Thoracic aorta (tissue), 2 donors: ENCODE measurements around the gene ARMH4. TPM values are rescaled to one million over a fixed set of nuclear protein-coding genes. Genes with fewer than 3 reads are reported as not detected.

ENCODE experiments used
- ATAC-seq: fragments of 150-250 bp; one replicate; pipeline ENCODE4 v1.8.0; 2017; ENCODE audit warnings: low read depth; ENCODE audit not compliant: insufficient number of reproducible peaks, low FRiP score
- DNase-seq: peaks from one replicate; pipeline ENCODE4 v3.0.0-alpha.2; 2020; ENCODE audit warnings: low spot score
- H3K27ac ChIP-seq, 2 donors: fragments of 200-600 bp; sonication (generic); 1 replicate in 1 of 2; 2 replicates in 1 of 2; pipeline ENCODE4 v1.5.1; 2016; ENCODE audit warnings: mild to moderate bottlenecking in 2 of 2, moderate library complexity in 2 of 2
- H3K27me3 ChIP-seq: fragments of 200-600 bp; sonication (generic); replicated peaks from 2 replicates; pipeline ENCODE4 v1.6.0; 2016; ENCODE audit warnings: mild to moderate bottlenecking; ENCODE audit not compliant: insufficient read depth
- H3K36me3 ChIP-seq: fragments of 200-600 bp; sonication (generic); one replicate; pipeline ENCODE4 v1.5.1; 2016
- H3K4me1 ChIP-seq, 2 donors: fragments of 200-600 bp; sonication (generic); 1 replicate in 1 of 2; 2 replicates in 1 of 2; pipeline versions ENCODE4 v1.5.1 to v1.6.0; 2016; ENCODE audit warnings: low read depth in 2 of 2, mild to moderate bottlenecking in 1 of 2; ENCODE audit not compliant: control insufficient read depth in 1 of 2
- H3K4me3 ChIP-seq: fragments of 200-600 bp; sonication (generic); 2 replicates; pipeline ENCODE4 v1.5.1; 2016; ENCODE audit warnings: mild to moderate bottlenecking
- H3K9me3 ChIP-seq: fragments of 200-600 bp; sonication (generic); 2 replicates; pipeline ENCODE4 v1.5.1; 2016
- total RNA-seq, 2 donors: library from RNA; depleted of rRNA; stranded (reverse); fragments of >200 nt; gene quantifications; one replicate each; pipeline versions ENCODE4 v1.1.0 to v1.2.3, GENCODE V29; 2016
- TF ChIP-seq, protein P1 (sequence below): fragments of 200-600 bp; sonication (generic); IDR thresholded peaks from one replicate; pipeline ENCODE4 v1.5.1; 2019; ENCODE audit warnings: antibody characterized with exemption

Gene ARMH4
- total RNA-seq, 2 donors from 2014 or later, result 10.0 to 10.8 TPM

DNA sequence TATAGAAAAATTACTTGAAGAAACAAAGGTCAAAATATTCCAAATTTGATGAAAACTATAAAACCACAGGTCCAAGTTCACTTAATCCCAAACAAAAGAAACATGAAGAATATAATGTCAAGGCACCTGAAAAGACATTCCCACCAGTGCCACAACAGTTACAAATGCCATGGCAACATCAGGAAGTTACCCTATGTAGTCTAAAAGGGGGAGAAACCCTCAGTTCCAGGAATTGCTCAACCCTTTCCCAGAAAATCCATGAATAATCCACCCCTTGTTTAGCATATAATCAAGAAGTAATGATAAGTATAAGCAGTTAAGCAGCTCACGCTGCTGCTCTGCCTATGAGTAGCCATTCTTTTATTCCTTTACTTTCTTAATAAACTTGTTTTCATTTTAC lies 44.2 kb upstream of the ARMH4 start:
- TF ChIP-seq, protein P1, sequence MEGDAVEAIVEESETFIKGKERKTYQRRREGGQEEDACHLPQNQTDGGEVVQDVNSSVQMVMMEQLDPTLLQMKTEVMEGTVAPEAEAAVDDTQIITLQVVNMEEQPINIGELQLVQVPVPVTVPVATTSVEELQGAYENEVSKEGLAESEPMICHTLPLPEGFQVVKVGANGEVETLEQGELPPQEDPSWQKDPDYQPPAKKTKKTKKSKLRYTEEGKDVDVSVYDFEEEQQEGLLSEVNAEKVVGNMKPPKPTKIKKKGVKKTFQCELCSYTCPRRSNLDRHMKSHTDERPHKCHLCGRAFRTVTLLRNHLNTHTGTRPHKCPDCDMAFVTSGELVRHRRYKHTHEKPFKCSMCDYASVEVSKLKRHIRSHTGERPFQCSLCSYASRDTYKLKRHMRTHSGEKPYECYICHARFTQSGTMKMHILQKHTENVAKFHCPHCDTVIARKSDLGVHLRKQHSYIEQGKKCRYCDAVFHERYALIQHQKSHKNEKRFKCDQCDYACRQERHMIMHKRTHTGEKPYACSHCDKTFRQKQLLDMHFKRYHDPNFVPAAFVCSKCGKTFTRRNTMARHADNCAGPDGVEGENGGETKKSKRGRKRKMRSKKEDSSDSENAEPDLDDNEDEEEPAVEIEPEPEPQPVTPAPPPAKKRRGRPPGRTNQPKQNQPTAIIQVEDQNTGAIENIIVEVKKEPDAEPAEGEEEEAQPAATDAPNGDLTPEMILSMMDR, result no peak
- no peak for ATAC-seq
- H3K4me3 ChIP-seq, result no peak overlapping the region
- no peaks in the 10 kb centered on the region for H3K36me3 ChIP-seq
- H3K4me1 ChIP-seq, result peaks cover 8 to 10% of the 10 kb centered on the region in 2 donors
- DNase-seq, result no peak
- H3K9me3 ChIP-seq, result no peaks in the 10 kb centered on the region
- no peaks in the 10 kb centered on the region for H3K27me3 ChIP-seq
- H3K27ac ChIP-seq, result no peak overlapping the region

DNA sequence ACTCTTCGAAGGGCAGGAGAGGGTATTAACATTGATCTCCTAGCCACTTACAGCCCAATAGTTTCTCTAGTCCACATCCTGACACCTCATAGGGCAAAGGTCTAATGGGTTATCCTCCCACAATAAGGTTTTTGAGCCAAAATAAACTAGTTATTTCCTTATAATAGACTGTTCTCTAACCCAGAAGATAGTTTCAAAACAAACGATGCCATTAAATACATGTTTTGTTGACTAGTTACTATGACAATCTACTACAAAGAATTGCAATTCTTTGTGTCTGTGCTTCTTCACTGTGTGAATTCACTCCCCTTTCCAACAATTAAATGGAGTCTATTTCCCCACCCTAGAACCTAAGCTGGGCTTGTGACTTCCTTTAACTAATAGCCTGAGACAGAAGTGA lies 41.5 kb upstream of the ARMH4 start:
- Histone ChIP-seq H3K4me1 (peaks cover 0 to 2% of the 10 kb centered on the region in 2 donors), H3K9me3 (no peaks in the 10 kb centered on the region), H3K4me3 (no peak overlapping the region), H3K27me3 (no peaks in the 10 kb centered on the region), H3K27ac (peak overlapping the region; percentile 40 to 44), H3K36me3 (no peaks in the 10 kb centered on the region)
- ATAC-seq (no peak), DNase-seq (no peak)
- TF ChIP-seq, protein P1, result no peak

DNA sequence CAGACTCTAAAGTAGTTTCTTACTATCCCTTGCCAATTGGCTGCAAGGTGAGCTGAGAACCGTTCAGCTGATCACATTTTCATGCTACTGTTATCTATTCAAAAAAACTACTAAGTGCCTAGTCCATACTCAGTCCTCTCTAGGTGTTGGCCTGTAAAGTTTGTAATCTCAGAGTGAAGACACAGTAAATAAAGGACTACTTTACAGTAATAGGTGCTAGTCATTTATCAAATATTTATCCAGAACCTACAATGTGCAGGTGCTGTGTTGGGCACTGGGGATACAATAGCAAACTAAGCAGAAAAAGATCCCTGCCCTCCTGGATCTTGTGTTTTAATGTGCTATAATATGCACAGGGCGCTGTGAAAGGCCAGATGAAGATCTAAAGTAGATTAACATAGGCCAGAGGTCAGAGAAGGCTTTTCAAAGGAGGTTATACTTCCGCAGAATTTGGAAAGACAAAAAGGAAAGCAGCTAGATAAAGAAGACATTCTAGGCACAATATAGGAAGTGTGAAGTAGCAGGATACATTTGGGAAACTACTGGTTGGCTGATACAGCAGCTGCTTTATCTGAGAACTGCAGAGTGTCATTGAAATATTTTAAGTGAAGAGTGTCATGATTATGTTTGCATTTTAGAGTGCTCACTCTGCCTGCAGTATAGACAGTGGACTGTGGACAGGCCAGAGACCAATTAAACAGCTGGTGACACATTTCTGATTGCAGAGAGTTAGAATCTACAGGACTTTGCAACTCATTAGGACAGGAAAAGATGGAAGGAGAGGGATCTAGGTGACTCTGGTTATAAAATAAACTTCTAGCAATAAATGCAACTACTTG lies 40.0 kb upstream of the ARMH4 start:
- ATAC-seq (no peak), DNase-seq (no peak)
- Histone ChIP-seq H3K27me3 (no peaks in the 10 kb centered on the region), H3K36me3 (no peaks in the 10 kb centered on the region), H3K27ac (no peak overlapping the region), H3K9me3 (no peaks in the 10 kb centered on the region), H3K4me3 (no peak overlapping the region), H3K4me1 (peaks cover 0 to 2% of the 10 kb centered on the region in 2 donors)
- TF ChIP-seq, protein P1, result no peak

DNA sequence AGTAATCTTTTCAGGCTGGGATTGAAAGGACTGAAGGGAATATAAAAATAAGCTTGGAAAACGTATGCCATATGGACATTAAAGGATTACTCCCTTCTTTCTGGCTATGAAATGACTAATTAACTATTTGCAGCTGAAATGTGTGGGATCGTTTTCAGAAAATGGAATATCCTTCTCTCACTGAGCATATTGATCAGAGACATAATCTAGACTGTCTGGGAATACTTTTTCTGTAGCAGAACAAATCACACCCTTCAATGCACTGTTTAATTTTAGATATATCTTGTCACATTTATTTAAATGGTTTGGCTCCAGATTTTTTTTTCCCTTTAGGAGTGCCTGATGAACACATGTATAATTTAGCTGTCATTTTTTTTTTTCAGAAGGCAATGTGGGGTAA lies 37.2 kb upstream of the ARMH4 start:
- H3K9me3 ChIP-seq, result no peaks in the 10 kb centered on the region
- no peak overlapping the region for H3K27ac ChIP-seq
- no peaks in the 10 kb centered on the region for H3K4me1 ChIP-seq
- no peaks in the 10 kb centered on the region for H3K27me3 ChIP-seq
- no peaks in the 10 kb centered on the region for H3K36me3 ChIP-seq
- no peak overlapping the region for H3K4me3 ChIP-seq
- ATAC-seq (no peak), DNase-seq (no peak)
- TF ChIP-seq, protein P1, result no peak

DNA sequence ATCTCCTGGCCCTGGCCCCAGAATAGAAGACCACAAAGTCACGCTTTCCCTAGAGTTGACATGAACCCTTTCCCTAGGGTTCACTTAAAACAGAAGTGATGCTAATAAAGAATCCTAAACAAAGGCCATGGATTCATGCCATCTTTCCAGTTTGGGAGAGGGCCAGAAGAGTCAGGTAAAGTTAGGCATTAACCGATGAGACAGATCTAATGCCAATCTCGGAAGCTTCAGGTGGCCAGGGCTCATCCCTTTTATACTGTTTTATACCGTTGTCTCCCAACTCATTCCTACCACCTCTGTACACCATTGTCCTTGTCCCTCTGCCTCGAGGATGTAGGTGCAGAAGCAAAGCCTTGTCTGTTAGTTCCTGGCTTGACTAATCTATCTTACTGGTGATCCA lies 25.1 kb upstream of the ARMH4 start:
- no peaks in the 10 kb centered on the region for H3K36me3 ChIP-seq
- no peak overlapping the region for H3K4me3 ChIP-seq
- TF ChIP-seq, protein P1, result no peak
- no peaks in the 10 kb centered on the region for H3K4me1 ChIP-seq
- no peaks in the 10 kb centered on the region for H3K9me3 ChIP-seq
- H3K27me3 ChIP-seq, result no peaks in the 10 kb centered on the region
- H3K27ac ChIP-seq, result no peak overlapping the region
- DNase-seq, result no peak
- ATAC-seq, result no peak
